Measurements from ENCODE around the gene MUS81.

The MUS81 gene

DNA sequence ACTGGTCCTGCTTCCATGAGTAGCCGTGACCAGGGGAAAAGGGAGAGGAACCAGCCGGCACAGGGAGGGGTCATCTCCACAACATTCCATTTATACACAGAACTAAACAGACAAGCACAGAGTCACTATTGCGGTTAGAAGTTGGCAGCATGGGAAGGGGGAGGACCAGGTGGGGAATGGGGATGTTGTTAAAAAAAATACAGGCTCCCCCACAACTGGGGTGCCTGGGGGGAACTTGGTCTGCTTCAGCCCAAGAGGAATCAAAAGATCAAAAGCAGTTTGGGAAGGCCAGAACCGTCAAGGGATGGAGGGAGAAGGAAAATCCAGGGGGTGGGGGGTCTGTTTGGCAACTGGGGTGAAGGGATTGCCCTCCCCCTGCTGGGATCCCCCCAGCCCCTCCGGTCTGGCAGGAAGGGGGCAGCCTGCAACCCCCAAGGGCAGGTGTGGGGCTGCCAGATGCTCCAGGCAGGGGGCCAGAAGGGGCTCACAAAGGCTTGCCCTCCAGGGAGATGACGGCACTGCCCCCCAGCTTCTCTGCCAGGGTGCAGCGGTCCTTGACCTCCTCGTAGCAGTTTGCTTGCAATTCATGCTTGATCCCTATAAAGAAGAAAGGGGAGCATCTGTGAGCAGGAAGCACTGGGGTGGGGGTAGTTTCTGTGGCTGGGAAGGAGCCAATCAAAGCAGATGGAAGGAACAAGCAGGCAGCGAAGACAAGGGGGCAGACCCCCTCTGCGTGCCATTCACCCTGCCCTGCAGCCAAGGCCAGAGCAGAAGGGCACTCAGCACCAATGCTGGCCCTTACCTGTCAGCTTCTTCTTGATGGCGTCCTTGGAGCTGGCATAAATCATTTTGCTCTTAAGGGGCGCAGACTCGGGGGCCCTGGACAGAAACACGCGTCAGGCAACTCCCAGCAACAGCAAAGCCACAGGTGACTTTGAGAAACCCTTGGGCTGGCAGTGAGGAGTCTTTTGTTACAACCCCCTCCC, 5.1 kb upstream of the MUS81 start:
- DNase-seq (ENCODE audit: low spot score) (peak; percentile 19), ATAC-seq (ENCODE audit: low read depth) (no peak)
- no peaks in the 10 kb centered on the region for H3K4me1 ChIP-seq (ENCODE audit: insufficient read depth, poor library complexity, severe bottlenecking)
- H3K27ac ChIP-seq (ENCODE audit: poor library complexity, severe bottlenecking), result no peak overlapping the region
- no peak overlapping the region for H3K4me3 ChIP-seq (ENCODE audit: severe bottlenecking)
- TF ChIP-seq, protein P1, sequence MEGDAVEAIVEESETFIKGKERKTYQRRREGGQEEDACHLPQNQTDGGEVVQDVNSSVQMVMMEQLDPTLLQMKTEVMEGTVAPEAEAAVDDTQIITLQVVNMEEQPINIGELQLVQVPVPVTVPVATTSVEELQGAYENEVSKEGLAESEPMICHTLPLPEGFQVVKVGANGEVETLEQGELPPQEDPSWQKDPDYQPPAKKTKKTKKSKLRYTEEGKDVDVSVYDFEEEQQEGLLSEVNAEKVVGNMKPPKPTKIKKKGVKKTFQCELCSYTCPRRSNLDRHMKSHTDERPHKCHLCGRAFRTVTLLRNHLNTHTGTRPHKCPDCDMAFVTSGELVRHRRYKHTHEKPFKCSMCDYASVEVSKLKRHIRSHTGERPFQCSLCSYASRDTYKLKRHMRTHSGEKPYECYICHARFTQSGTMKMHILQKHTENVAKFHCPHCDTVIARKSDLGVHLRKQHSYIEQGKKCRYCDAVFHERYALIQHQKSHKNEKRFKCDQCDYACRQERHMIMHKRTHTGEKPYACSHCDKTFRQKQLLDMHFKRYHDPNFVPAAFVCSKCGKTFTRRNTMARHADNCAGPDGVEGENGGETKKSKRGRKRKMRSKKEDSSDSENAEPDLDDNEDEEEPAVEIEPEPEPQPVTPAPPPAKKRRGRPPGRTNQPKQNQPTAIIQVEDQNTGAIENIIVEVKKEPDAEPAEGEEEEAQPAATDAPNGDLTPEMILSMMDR (IDR thresholded peaks at IDR 0.05; ENCODE audit: poor library complexity, severe bottlenecking), result no peak
- H3K9me3 ChIP-seq (ENCODE audit: severe bottlenecking), result no peaks in the 10 kb centered on the region
- H3K27me3 ChIP-seq (ENCODE audit: insufficient read depth, poor library complexity, severe bottlenecking), result no peaks in the 10 kb centered on the region
- H3K36me3 ChIP-seq (ENCODE audit: low read depth), result peaks cover 46% of the 10 kb centered on the region

DNA sequence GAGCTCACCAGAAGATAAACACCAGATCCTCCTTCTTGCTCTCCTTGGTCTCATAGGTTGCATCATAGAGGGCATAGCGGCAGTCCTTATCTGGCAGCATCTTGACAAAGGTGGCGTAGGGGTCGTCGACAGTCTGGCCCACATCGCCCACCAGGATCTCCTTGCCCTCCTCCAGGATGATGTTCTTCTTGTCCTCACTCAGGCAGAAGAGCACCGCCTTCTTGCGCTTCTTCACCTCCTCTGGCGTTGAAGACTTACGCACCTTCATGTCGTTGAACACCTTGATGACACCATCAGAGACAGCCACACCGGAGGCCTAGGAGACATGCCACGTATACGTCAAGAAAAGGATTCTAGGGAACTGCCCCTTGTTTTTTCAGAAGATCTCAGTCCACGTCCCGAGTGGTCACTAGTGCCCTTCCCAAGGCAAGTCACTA, 4.3 kb upstream of the MUS81 start:
- no peaks in the 10 kb centered on the region for H3K4me1 ChIP-seq (ENCODE audit: insufficient read depth, poor library complexity, severe bottlenecking)
- TF ChIP-seq, protein P1 (IDR thresholded peaks at IDR 0.05; ENCODE audit: poor library complexity, severe bottlenecking), result no peak
- H3K36me3 ChIP-seq (ENCODE audit: low read depth), result peaks cover 46% of the 10 kb centered on the region
- peak overlapping the region; percentile 91 for H3K27ac ChIP-seq (ENCODE audit: poor library complexity, severe bottlenecking)
- no peak for DNase-seq (ENCODE audit: low spot score)
- H3K4me3 ChIP-seq (ENCODE audit: severe bottlenecking), result no peak overlapping the region
- no peaks in the 10 kb centered on the region for H3K27me3 ChIP-seq (ENCODE audit: insufficient read depth, poor library complexity, severe bottlenecking)
- no peaks in the 10 kb centered on the region for H3K9me3 ChIP-seq (ENCODE audit: severe bottlenecking)
- no peak for ATAC-seq (ENCODE audit: low read depth)

DNA sequence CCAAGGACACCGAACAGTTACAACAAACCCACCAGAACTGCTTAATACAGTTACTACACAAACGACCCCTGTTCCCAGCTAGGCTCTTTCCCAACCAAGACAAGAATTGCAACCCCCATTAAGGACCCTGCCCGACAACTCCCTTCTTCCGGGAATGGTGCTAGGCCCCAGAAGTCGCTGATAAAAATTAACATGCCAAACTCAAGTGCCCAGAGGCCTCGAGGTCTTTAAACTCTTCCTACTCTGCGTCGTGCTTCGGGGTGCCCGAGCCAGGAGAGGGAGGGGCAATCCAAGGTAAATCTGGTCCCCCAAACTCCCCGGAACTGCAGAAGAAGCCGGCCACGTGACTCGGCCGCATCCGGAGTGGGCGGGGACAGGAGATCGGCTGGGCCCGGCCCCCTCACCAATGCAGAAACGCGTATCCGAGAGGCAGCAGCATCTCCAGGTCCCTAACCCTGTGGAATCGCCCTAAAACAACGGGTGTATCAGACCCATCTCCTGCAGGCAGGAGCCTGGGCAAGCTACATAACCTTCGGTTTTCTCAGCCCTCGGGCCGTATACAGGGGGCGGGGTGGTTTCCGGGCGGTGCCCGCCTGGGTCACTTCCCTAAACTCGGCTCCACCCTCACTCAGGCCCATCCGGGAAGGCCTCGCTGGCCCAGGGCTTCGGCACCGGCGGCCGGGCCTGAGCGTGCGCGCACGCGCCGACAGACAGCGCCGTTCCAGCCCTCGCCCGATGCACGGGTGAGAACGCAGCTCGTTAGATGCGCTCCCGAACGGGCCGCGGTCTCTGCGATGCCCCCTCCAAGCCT, 3.3 kb upstream of the MUS81 start:
- peak; percentile 11 for ATAC-seq (ENCODE audit: low read depth)
- peak; percentile 75 for DNase-seq (ENCODE audit: low spot score)
- TF ChIP-seq, protein P1 (IDR thresholded peaks at IDR 0.05; ENCODE audit: poor library complexity, severe bottlenecking), result no peak
- Histone ChIP-seq H3K4me1 (ENCODE audit: insufficient read depth, poor library complexity, severe bottlenecking) (no peaks in the 10 kb centered on the region), H3K27me3 (ENCODE audit: insufficient read depth, poor library complexity, severe bottlenecking) (no peaks in the 10 kb centered on the region), H3K27ac (ENCODE audit: poor library complexity, severe bottlenecking) (peak overlapping the region; percentile 91), H3K4me3 (ENCODE audit: severe bottlenecking) (peak overlapping the region; percentile 97), H3K36me3 (ENCODE audit: low read depth) (peaks cover 50% of the 10 kb centered on the region), H3K9me3 (ENCODE audit: severe bottlenecking) (no peaks in the 10 kb centered on the region)

DNA sequence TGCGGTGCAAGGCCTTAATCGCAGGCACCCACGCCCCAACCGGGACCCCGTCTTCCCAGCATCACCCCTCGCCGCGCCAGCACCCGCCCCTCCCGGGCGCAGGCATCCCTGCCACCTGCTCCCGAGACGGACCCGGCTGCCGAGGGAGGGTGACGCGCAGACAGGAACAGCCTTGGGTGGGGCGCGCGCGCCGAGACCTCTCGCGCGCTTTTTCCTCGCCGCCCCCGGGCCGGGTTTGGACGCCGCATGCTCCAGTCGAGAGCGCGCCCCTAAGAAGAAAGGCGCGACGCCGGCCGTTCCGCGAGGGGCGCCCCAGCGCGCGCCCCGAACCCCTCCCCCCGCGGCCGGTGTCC, 2.8 kb upstream of the MUS81 start:
- Histone ChIP-seq H3K4me3 (ENCODE audit: severe bottlenecking) (peak overlapping the region; percentile 97), H3K36me3 (ENCODE audit: low read depth) (peaks cover 55% of the 10 kb centered on the region), H3K27ac (ENCODE audit: poor library complexity, severe bottlenecking) (peak overlapping the region; percentile 91), H3K4me1 (ENCODE audit: insufficient read depth, poor library complexity, severe bottlenecking) (no peaks in the 10 kb centered on the region), H3K9me3 (ENCODE audit: severe bottlenecking) (no peaks in the 10 kb centered on the region), H3K27me3 (ENCODE audit: insufficient read depth, poor library complexity, severe bottlenecking) (no peaks in the 10 kb centered on the region)
- DNase-seq (ENCODE audit: low spot score), result no peak
- TF ChIP-seq, protein P1 (IDR thresholded peaks at IDR 0.05; ENCODE audit: poor library complexity, severe bottlenecking), result no peak
- no peak for ATAC-seq (ENCODE audit: low read depth)
